CD4-positive, alpha-beta T cell (primary cell): ENCODE measurements around the gene PDZRN3. TPM values are rescaled to one million over a fixed set of nuclear protein-coding genes. Genes with fewer than 3 reads are reported as not detected.

Source experiments
- ATAC-seq: fragments of 200-7000 bp; cut with Tn5 transposase; one replicate; pipeline ENCODE4 v1.10.0; 2022; ENCODE audit warnings: mild to moderate bottlenecking; ENCODE audit not compliant: poor library complexity
- CTCF ChIA-PET: fragments of 350-600 bp; sonication (Branson Sonifier 250); formaldehyde crosslinking; loops from one replicate; lab custom pipeline; 2021; ENCODE audit warnings: antibody characterized with exemption, inconsistent platforms; lab: Charles Lee
- POLR2A ChIA-PET: fragments of 350-600 bp; sonication (Branson Sonifier 250); formaldehyde crosslinking; loops from one replicate; lab custom pipeline; 2021; ENCODE audit warnings: antibody characterized with exemption, inconsistent platforms; lab: Charles Lee
- DNase-seq, 14 experiments: peaks; one replicate each; pipeline ENCODE4 v3.0.0-alpha.2; 2013 to 2020; ENCODE audit warnings: mixed read lengths in 2 of 14
- H3K27ac ChIP-seq, 2 donors: one replicate each; pipeline versions ENCODE4 v1.5.1 to v1.7.0; 2013; ENCODE audit warnings: low read length in 2 of 2, low read depth in 1 of 2, mild to moderate bottlenecking in 1 of 2
- H3K27me3 ChIP-seq, 2 experiments: 1 replicate in 1 of 2; 2 replicates in 1 of 2; pipeline versions ENCODE4 v1.6.1 to v1.7.0; 2013; ENCODE audit warnings: low read length in 2 of 2, control low read depth in 1 of 2, mild to moderate bottlenecking in 1 of 2, moderate library complexity in 1 of 2; ENCODE audit not compliant: insufficient read depth in 2 of 2, control insufficient read depth in 1 of 2
- H3K36me3 ChIP-seq: one replicate; pipeline ENCODE4 v1.6.1; 2013; ENCODE audit warnings: low read length, control low read depth; ENCODE audit not compliant: insufficient read depth
- H3K4me1 ChIP-seq: one replicate; pipeline ENCODE4 v1.6.1; 2013; ENCODE audit warnings: low read length, control low read depth; ENCODE audit not compliant: insufficient read depth
- H3K4me3 ChIP-seq: one replicate; pipeline ENCODE4 v1.5.1; 2013; ENCODE audit warnings: mild to moderate bottlenecking, low read length, moderate library complexity
- H3K9me3 ChIP-seq, 2 experiments: 1 replicate in 1 of 2; 2 replicates in 1 of 2; pipeline versions ENCODE4 v1.6.1 to v1.7.0; 2013; ENCODE audit warnings: low read length in 2 of 2, mild to moderate bottlenecking in 2 of 2, control low read depth in 1 of 2, moderate library complexity in 1 of 2; ENCODE audit not compliant: control insufficient read depth in 1 of 2, insufficient read depth in 1 of 2
- H3K27ac Mint-ChIP-seq: one replicate; pipeline ENCODE4 v1.8.0; 2020; ENCODE audit warnings: mixed read lengths
- H3K27me3 Mint-ChIP-seq: one replicate; pipeline ENCODE4 v1.8.0; 2021; ENCODE audit warnings: mixed read lengths
- H3K36me3 Mint-ChIP-seq: one replicate; pipeline ENCODE4 v1.8.0; 2021; ENCODE audit warnings: low read depth, mixed read lengths
- H3K4me1 Mint-ChIP-seq: one replicate; pipeline ENCODE4 v1.8.0; 2021; ENCODE audit warnings: low read depth, mixed read lengths
- H3K4me3 Mint-ChIP-seq: one replicate; pipeline ENCODE4 v1.8.0; 2020; ENCODE audit warnings: mild to moderate bottlenecking, mixed read lengths
- H3K9me3 Mint-ChIP-seq: one replicate; pipeline ENCODE4 v1.8.0; 2020; ENCODE audit warnings: mixed read lengths
- CTCF ChIP-seq: fragments of 200-600 bp; IDR thresholded peaks from one replicate; pipeline ENCODE4 v1.8.0; 2022; ENCODE audit warnings: antibody characterized with exemption, mild to moderate bottlenecking
- intact Hi-C, 2 experiments: fragments of 100-400 bp; cut with DNase I in 1 of 2; cut with micrococcal nuclease in 1 of 2; formaldehyde crosslinking; loops; one replicate each; pipeline versions ENCODE4 v1.15.1 to v1.9.0; 2023 to 2025; cut with DNase I, micrococcal nuclease
- total RNA-seq, 174 experiments: library from RNA in 2 of 174; stranded (reverse) in 2 of 174; gene quantifications; one replicate each; pipeline ENCODE4 v1.2.3 and lab custom pipeline; 2021 to 2026

PDZRN3 gene
- total RNA-seq, 2 experiments from 2014 or later, result not detected

- ChIA-PET CTCF (no interaction called here), POLR2A (no interaction called here)
- no peaks in the 10 kb centered on the region for H3K27me3 ChIP-seq
- H3K4me3 Mint-ChIP-seq, result no peak overlapping the region
- H3K4me1 ChIP-seq, result no peaks in the 10 kb centered on the region
- H3K9me3 ChIP-seq, result peaks cover 0 to 6% of the 10 kb centered on the region in 2 experiments
- H3K27me3 Mint-ChIP-seq, result no peaks in the 10 kb centered on the region
- no peaks in the 10 kb centered on the region for H3K4me1 Mint-ChIP-seq
- DNase-seq (no peak), ATAC-seq (no peak)
- H3K9me3 Mint-ChIP-seq, result peaks cover 5% of the 10 kb centered on the region
- intact Hi-C loops, result no loop called here
- no peaks in the 10 kb centered on the region for H3K36me3 Mint-ChIP-seq
- H3K27ac Mint-ChIP-seq, result no peak overlapping the region
- TF ChIP-seq CTCF, result no peak
- no peak overlapping the region for H3K27ac ChIP-seq
- H3K36me3 ChIP-seq, result no peaks in the 10 kb centered on the region
- H3K4me3 ChIP-seq, result no peak overlapping the region
These were observed 258.9 kb downstream of the PDZRN3 start for GRCh38 chr3:73365756-73366397.

GRCh38 chr3:73364517-73364916 lies 260.2 kb downstream of the PDZRN3 start:
- CTCF ChIA-PET, result no interaction called here
- intact Hi-C loops, result no loop called here

GRCh38 chr3:73363093-73363492 lies 261.6 kb downstream of the PDZRN3 start:
- H3K4me1 ChIP-seq, result no peaks in the 10 kb centered on the region
- Mint-ChIP-seq H3K36me3 (no peaks in the 10 kb centered on the region), H3K27me3 (no peaks in the 10 kb centered on the region), H3K4me3 (no peak overlapping the region), H3K27ac (no peak overlapping the region), H3K4me1 (no peaks in the 10 kb centered on the region), H3K9me3 (peaks cover 13% of the 10 kb centered on the region)
- DNase-seq (no peak), ATAC-seq (no peak)
- no peak for TF ChIP-seq CTCF
- intact Hi-C loops, result no loop called here
- H3K36me3 ChIP-seq, result no peaks in the 10 kb centered on the region
- no peak overlapping the region for H3K27ac ChIP-seq
- H3K27me3 ChIP-seq, result no peaks in the 10 kb centered on the region
- peaks cover 0 to 6% of the 10 kb centered on the region in 2 experiments for H3K9me3 ChIP-seq
- ChIA-PET POLR2A (no interaction called here), CTCF (no interaction called here)
- H3K4me3 ChIP-seq, result no peak overlapping the region

More at GRCh38 chr3:73364517-73364916, 260.2 kb downstream of the PDZRN3 start:
- Mint-ChIP-seq H3K4me1 (no peaks in the 10 kb centered on the region), H3K27ac (no peak overlapping the region), H3K9me3 (peaks cover 10% of the 10 kb centered on the region), H3K4me3 (no peak overlapping the region), H3K27me3 (no peaks in the 10 kb centered on the region), H3K36me3 (no peaks in the 10 kb centered on the region)
- no peaks in the 10 kb centered on the region for H3K4me1 ChIP-seq
- H3K27me3 ChIP-seq, result no peaks in the 10 kb centered on the region
- H3K9me3 ChIP-seq, result peaks cover 0 to 6% of the 10 kb centered on the region in 2 experiments
- POLR2A ChIA-PET, result no interaction called here
- H3K27ac ChIP-seq, result no peak overlapping the region
- no peak for TF ChIP-seq CTCF
- DNase-seq, result no peak
- no peak overlapping the region for H3K4me3 ChIP-seq
- ATAC-seq, result no peak
- no peaks in the 10 kb centered on the region for H3K36me3 ChIP-seq
